GM19023 (cell line): Measurements from ENCODE around the gene ZNF549.
A peak's percentile ranks its signal among the peaks of the same experiment; 100 is the strongest.
"Not testable (repeated sequence)": the region's sequence is repeated elsewhere in the genome, so short reads cannot be mapped to it uniquely, and the experiment has no call there.

Experiments used
- ATAC-seq: cut with Tn5 transposase; IDR thresholded peaks from one replicate; pipeline ENCODE4 v1.9.1; 2021; ENCODE audit warnings: mild to moderate bottlenecking, moderate library complexity; ENCODE audit not compliant: unreplicated experiment

ZNF549 gene

DNA sequence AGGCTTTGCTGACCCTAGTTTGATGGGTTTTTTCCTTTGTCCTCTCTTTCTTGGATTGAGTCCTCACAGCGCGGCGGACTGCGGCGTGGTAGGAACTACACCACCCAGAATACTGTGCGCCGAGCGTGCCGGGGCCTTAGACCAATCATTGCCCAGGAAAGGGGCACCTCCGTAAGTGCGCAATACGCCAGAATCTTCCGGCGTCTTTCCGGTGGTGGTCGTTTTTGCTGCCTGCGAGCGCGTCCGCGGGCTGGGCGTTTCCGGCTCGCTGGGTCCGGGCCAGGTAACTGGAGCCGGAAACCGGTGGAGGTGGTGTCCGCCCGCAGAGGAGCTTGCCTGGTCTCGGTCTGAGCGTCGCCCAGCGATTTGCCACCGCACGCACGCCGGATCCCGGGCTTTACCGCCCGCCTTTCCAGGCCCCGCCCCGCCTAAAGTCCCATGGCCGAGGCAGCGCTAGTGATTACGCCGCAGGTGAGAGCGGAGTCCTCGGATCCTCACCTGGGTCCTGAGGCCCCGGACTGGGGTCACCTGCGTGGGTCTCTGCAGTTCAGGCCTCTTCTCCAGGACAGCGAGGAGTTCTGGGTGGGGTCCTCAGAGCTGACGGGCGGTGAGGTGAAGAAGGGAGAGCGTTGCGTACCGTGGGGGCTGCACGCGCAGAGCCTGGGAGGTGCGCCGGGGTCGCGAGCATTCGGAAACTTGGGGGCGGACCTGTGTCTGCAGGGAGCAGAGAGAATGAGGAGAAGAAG, at the start of gene ZNF549:
TSS of gene ZNF549 (plus strand) at position 221 of the 746 bp plus-strand sequence. CDS start at position 439, 218 bp downstream.
- ATAC-seq = peak; percentile 98

GRCh38 chr19:57487477-57488298, 39.5 kb upstream of the ZNF549 start, which contains the start of gene ZNF419:
TSS of gene ZNF419 (plus strand) at chr19:57487750. CDS start at chr19:57487951, 201 bp downstream.
- peak; percentile 96 for ATAC-seq

- ATAC-seq = not testable (repeated sequence)
These were observed 38.9 kb upstream of the ZNF549 start for GRCh38 chr19:57488299-57488644.

DNA sequence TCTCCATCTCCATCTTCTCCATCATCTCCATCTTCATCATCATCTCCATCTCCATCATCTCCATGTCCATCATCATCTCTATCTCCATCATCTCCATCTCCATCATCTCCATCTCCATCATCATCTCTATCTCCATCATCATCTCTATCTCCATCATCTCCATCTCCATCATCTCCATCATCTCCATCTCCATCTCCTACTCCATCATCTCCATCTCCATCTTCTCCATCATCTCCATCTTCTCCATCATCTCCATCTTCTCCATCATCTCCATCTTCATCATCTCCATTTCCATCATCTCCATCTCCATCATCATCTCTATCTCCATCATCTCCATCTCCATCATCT, 27.9 kb upstream of the ZNF549 start:
- ATAC-seq = not testable (repeated sequence)

DNA sequence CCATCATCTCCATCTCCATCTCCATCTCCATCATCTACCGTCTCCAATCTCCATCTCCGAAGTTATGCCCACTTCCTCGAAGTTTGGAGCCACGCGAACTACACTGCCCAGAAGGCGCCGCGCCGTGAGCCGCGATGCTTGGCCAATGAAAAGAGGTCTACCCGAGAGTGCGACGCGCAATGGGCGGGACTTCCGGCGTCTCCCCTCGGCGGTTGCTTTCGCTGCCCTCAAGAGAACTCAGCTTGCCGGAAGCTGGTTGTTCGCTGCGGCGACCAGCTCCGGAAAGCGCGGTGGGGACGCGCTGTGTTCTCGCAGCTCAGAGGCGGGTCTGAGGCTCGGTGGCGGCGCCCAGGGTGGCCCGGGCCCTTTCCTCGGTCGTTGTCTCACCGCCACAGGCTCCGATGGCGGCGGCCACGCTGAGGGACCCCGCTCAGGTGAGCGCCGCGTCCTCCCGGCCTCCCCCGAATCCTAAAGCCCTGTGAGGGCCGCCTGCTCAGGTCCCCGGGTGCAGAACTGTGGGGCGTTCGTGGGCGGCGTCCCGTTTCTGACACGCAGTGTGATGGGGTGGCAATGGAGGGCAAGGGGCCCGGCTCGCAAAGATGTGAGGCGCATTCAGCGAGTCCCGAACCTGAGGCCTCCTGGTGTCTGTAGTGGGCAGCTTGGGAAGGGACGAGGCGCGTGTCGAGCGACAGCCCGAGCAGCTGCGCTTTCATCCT, 27.3 kb upstream of the ZNF549 start, which contains the start of gene ZNF773:
TSS of gene ZNF773 (plus strand) at position 259 of the 716 bp plus-strand sequence. CDS start at position 402, 143 bp downstream.
- peak; percentile 98 for ATAC-seq

- not testable (repeated sequence) for ATAC-seq
These were observed 26.8 kb upstream of the ZNF549 start for GRCh38 chr19:57500400-57500799.

- no peak for ATAC-seq
These were observed 21.0 kb upstream of the ZNF549 start for GRCh38 chr19:57506163-57506562.

DNA sequence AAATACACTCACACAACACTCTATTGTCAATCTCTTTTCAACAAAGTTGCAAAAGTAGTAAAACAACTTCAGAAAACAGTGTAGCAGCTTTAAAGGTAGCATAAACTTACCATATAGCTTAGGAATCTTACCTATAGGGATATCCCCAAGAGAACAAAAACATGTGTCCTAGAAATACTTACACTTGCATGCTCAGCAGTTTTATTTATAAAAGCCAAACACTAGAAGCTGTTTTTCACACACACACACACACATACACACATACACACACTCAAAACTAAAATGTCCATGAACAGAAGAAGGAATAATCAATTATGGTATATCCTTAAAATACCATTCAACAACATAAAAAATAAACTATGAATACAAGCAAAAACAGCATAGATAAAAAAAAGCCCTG, 15.7 kb upstream of the ZNF549 start:
- ATAC-seq = no peak

- no peak for ATAC-seq
These were observed 14.3 kb upstream of the ZNF549 start for GRCh38 chr19:57512845-57513244.

DNA sequence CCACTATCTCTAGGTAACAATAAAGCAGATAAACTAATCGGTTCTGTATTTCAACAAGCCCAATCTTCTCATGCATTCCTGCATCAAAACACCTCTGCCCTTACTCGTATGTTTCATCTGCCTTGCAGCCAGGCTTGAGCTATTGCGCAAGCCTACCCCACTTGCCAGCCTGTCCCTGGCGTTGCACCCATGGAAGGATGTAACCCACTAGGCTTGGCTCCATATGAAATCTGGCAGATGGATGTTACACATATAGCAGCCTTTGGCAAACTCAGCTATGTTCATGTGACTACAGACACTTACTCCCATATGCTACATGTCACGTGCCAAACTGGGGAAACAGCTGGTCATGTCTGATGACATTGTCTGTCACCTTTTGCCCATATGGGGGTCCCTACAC, 11.9 kb upstream of the ZNF549 start:
- no peak for ATAC-seq

DNA sequence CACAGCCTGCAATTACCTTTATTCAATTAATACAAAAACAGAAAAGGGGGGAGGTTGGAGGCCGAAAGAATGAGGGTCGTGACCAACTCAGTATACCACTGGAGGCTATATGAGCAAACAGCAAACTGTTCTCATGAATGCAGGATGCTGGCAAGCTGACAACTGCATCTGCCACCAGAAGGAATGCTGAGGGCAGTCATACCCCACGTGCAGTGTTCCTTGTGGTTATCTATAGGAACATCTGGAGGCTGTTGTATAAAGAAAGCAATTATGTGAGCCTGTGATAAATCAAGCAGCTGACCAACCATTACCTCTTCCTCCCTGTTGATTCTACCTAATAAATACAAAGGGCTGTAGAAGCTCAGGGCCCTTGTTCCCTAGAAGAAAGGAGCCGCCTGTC, 9.1 kb upstream of the ZNF549 start:
- not testable (repeated sequence) for ATAC-seq

- no peak for ATAC-seq
These were observed 10.9 kb downstream of the ZNF549 start for GRCh38 chr19:57537953-57538547.

DNA sequence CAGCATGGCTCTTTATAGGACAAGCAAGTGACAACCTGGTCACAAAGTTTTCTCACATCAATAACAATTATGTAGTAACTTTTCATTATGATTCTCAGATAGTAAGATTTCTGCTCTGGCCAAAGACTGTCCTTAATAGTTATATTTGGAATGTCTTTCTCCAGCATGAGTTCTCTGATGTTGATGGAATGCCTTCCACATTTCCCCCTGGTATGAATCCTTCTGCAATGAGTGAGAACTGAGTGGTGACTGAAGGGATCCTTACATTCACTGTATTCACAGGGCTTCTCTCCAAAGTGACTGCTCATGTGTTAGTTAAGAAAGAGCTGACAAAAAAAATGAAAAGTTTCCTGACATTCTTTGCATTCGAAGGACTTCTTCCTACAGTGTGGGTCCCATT, 19.4 kb downstream of the ZNF549 start:
- ATAC-seq = no peak

GRCh38 chr19:57552432-57552831, 25.3 kb downstream of the ZNF549 start:
- ATAC-seq = no peak

GRCh38 chr19:57557659-57558058, 30.5 kb downstream of the ZNF549 start:
- no peak for ATAC-seq

DNA sequence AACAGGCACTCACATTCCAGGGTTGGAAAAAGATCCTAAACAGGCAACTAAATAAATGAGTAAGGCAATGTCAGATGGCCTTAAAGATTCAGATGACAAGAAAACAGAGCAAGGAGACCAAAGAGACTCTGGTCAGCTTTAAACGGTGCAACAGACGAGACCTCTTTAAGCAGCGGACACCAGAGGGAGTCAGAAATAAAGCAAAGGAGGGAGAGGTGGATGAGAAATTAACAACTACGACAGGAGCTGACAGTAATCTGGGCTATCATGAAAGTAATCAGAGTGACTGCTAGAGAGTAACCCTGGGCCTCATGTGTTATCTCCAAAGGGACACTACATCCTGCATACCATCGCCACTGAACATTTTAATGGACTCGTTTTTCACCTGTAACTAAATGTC, 31.4 kb downstream of the ZNF549 start:
- no peak for ATAC-seq

GRCh38 chr19:57559008-57559403, 31.9 kb downstream of the ZNF549 start:
- peak; percentile 30 for ATAC-seq

DNA sequence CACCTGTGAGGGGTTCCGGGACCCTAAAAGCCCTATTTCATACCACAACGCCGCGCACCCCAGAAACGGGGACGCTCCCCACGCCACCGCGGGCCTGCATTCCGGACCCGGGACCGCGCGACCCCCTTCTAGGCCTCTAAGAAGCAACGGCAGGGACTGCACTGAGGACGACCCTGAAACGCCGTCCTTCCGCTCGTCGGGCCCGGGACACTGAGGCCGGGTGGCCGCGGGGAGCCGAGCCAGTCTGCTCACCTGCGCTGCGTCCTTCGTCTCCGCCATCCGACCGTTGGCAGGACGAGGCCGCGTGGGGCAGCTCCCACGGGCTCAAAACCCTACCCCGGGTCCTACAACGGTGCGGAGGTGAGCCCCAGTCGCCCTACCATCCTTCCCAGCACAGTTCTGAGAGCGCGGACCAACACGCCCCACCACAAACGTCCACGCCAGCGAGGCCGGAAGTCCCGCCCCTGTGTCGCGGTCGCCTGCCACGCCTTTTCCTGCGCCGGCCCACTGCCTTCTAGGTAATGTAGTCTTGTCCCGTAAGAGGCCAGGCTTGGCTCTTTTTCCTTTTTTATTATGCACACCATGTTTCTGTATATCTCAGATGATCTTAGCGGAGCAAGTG, 32.4 kb downstream of the ZNF549 start, which contains the start of gene ZNF550:
TSS of gene ZNF550 (minus strand) at position 460 of the 622 bp plus-strand sequence. CDS start at position 279, 181 bp downstream.
- peak; percentile 99 for ATAC-seq

DNA sequence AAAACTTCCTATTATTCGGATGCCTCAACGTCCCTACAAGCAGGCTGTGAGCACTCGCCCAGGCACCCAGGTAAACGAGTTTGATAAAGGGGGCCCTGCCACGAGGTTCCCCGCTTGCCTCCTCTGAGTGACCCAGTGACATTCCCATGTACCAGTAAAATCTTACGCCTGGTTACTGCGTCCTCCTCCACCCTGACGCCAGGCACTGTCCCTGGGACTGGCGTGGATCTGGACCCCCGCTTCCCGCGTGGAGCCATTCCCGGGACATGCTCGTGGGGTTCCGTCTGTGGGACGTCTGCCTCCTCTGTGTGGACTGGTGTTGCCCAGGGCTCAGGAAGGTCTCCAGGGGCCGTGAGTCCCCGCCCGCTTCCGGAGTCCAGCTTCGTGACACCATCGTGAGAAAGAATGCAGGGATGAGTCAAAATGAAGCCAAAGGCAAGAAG, 32.9 kb downstream of the ZNF549 start:
- no peak for ATAC-seq

DNA sequence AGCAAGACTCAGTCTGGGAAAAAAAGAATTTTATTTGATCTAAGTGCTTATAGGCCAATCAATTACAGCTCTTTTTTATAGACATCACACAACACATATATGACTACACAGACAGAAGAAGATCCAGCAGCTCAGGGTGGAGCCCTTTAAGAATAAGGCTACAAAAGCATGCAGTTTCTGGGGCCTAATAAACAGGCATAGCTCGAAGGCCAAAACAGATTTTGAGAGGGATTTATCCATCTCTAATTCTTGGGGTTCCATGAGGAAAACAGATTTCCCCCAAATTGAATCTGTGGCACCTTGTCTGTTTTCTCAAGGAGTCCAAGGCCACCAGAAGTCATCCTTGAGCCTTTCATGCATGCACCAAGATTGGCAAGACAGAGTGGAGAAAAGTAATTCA, 36.4 kb downstream of the ZNF549 start:
- ATAC-seq = no peak
